ENCODE results near the gene ADAMTS6. TPM values are rescaled to one million over a fixed set of nuclear protein-coding genes. Genes with fewer than 3 reads are reported as not detected.

The ADAMTS6 gene
- total RNA-seq, 1 experiment from 2014 or later = 0.23 TPM

DNA sequence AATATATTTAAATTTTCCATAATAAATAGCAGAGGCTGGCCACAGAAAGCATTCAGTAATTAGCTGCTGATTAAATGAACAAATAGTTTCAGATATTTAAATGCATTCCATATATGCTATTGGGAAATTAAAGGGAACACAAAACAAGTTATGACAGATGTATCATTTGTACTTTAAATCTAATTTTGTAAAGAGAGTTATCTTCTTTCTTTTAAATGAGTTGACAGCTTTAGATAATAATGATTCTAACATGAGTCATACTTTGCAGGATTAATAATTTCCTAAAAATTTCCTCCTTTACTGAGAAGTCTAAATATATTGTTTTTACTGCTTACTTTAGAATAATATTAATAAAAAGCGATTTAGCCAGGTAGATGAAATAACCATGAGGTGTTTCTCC is 320.1 kb downstream of the ADAMTS6 start:
- Histone ChIP-seq H3K36me3 (ENCODE audit: control insufficient read depth, insufficient read depth, low read length) (no peaks in the 10 kb centered on the region), H3K4me3 (ENCODE audit: low read depth, low read length) (no peak overlapping the region), H3K9me3 (no peaks in the 10 kb centered on the region), H3K27me3 (replicated peaks; ENCODE audit: control insufficient read depth, insufficient read depth, low read length) (no peaks in the 10 kb centered on the region), H3K4me1 (0 out of 2 replicates have a peak, but pooled peaks cover 7% of the 10 kb centered on the region)
- Mint-ChIP-seq H3K36me3 (ENCODE audit: insufficient read depth, unreplicated experiment) (no peaks in the 10 kb centered on the region), H3K27ac (ENCODE audit: unreplicated experiment) (no peak overlapping the region), H3K27me3 (ENCODE audit: insufficient read depth, unreplicated experiment) (peaks cover 2% of the 10 kb centered on the region), H3K4me3 (ENCODE audit: unreplicated experiment) (no peak overlapping the region), H3K9me3 (ENCODE audit: unreplicated experiment) (no peaks in the 10 kb centered on the region), H3K4me1 (ENCODE audit: low read depth, unreplicated experiment) (peaks cover 22% of the 10 kb centered on the region)
- TF ChIP-seq, protein P1, sequence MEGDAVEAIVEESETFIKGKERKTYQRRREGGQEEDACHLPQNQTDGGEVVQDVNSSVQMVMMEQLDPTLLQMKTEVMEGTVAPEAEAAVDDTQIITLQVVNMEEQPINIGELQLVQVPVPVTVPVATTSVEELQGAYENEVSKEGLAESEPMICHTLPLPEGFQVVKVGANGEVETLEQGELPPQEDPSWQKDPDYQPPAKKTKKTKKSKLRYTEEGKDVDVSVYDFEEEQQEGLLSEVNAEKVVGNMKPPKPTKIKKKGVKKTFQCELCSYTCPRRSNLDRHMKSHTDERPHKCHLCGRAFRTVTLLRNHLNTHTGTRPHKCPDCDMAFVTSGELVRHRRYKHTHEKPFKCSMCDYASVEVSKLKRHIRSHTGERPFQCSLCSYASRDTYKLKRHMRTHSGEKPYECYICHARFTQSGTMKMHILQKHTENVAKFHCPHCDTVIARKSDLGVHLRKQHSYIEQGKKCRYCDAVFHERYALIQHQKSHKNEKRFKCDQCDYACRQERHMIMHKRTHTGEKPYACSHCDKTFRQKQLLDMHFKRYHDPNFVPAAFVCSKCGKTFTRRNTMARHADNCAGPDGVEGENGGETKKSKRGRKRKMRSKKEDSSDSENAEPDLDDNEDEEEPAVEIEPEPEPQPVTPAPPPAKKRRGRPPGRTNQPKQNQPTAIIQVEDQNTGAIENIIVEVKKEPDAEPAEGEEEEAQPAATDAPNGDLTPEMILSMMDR (IDR thresholded peaks at IDR 0.05; ENCODE audit: insufficient read depth in 1 of 2, low read depth in 1 of 2, low read length in 1 of 2, severe bottlenecking in 1 of 2, unreplicated experiment in 1 of 2) = no peak
- ChIA-PET POLR2A (no interaction called here), CTCF (no interaction called here)
- no TSS peak for BruUV-seq (replicated peaks)
- intact Hi-C loops (cut with micrococcal nuclease; ENCODE audit: unreplicated experiment) = no loop called here
- DNase-seq = no peak

DNA sequence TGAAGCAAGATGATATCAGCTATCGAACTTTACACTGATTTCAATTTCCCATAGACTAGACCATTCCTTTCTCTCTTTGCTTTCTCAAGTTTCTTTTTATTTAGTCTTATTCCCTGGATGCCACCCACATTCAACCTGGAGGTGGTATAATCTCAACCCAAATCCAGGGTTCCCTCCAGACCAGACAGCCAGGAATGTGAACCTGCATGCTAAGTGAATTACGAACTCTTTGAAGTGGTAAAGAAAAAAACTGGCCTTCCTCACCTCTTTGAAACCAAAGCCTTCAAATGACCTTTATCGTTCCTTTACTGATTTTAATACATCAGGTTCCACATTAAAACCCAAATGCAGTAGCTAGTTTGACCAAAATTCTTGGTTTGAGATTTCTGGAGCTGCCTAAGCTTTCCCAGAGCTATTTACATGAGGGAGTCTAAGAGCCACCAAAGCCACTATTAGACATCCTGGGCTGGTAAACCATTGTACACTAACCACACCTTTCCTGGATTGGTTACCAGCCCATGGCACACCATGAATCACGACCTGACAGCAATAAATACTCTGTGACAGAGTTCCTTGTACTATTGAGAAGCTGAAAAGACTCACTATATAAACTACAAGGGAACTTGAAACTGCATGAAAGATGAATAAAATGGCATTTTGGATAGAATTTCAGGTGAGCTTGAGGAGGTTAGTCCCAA is 323.7 kb downstream of the ADAMTS6 start:
- Histone ChIP-seq H3K36me3 (ENCODE audit: control insufficient read depth, insufficient read depth, low read length) (no peaks in the 10 kb centered on the region), H3K9me3 (no peaks in the 10 kb centered on the region), H3K27me3 (replicated peaks; ENCODE audit: control insufficient read depth, insufficient read depth, low read length) (no peaks in the 10 kb centered on the region), H3K4me3 (ENCODE audit: low read depth, low read length) (no peak overlapping the region), H3K4me1 (0 out of 2 replicates have a peak, but pooled peaks cover 7% of the 10 kb centered on the region)
- TF ChIP-seq, protein P1 (IDR thresholded peaks at IDR 0.05; ENCODE audit: insufficient read depth in 1 of 2, low read depth in 1 of 2, low read length in 1 of 2, severe bottlenecking in 1 of 2, unreplicated experiment in 1 of 2) = no peak
- Mint-ChIP-seq H3K4me1 (ENCODE audit: low read depth, unreplicated experiment) (peaks cover 22% of the 10 kb centered on the region), H3K4me3 (ENCODE audit: unreplicated experiment) (no peak overlapping the region), H3K36me3 (ENCODE audit: insufficient read depth, unreplicated experiment) (no peaks in the 10 kb centered on the region), H3K27ac (ENCODE audit: unreplicated experiment) (no peak overlapping the region), H3K27me3 (ENCODE audit: insufficient read depth, unreplicated experiment) (peaks cover 2% of the 10 kb centered on the region), H3K9me3 (ENCODE audit: unreplicated experiment) (no peaks in the 10 kb centered on the region)
- no TSS peak for BruUV-seq (replicated peaks)
- no peak for DNase-seq
- POLR2A ChIA-PET = no interaction called here
- CTCF ChIA-PET = no interaction called here
- intact Hi-C loops (cut with micrococcal nuclease; ENCODE audit: unreplicated experiment) = no loop called here

DNA sequence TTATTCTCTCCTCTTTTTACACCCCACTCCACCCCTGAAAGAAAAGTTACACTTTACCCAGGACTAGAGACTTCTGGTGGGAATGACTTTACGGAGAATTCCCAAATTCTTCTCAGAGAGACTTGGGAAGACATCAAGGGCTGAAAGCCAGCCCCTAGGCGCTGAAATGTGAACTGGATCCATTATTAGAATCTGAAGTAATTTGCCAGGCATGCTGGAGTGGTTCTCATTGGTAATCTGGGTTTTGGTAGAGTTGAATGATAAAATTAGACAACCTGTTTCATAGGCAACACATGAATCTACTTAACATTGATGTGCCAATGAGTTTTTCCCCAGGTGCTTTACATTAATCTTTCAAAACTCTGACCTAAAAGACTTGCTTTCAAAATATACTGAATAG is 324.8 kb downstream of the ADAMTS6 start:
- no peak overlapping the region for H3K4me3 Mint-ChIP-seq (ENCODE audit: unreplicated experiment)
- no peak overlapping the region for H3K4me3 ChIP-seq (ENCODE audit: low read depth, low read length)
- DNase-seq = no peak
- BruUV-seq (replicated peaks) = no TSS peak
- no peak overlapping the region for H3K27ac Mint-ChIP-seq (ENCODE audit: unreplicated experiment)
- H3K4me1 ChIP-seq = peaks cover 12% of the 10 kb centered on the region; the same call in 1 of the 2 replicates
- TF ChIP-seq, protein P1 (IDR thresholded peaks at IDR 0.05; ENCODE audit: insufficient read depth in 1 of 2, low read depth in 1 of 2, low read length in 1 of 2, severe bottlenecking in 1 of 2, unreplicated experiment in 1 of 2) = no peak
- H3K36me3 Mint-ChIP-seq (ENCODE audit: insufficient read depth, unreplicated experiment) = no peaks in the 10 kb centered on the region
- no peaks in the 10 kb centered on the region for H3K27me3 ChIP-seq (replicated peaks; ENCODE audit: control insufficient read depth, insufficient read depth, low read length)
- peaks cover 2% of the 10 kb centered on the region for H3K27me3 Mint-ChIP-seq (ENCODE audit: insufficient read depth, unreplicated experiment)
- H3K9me3 Mint-ChIP-seq (ENCODE audit: unreplicated experiment) = no peaks in the 10 kb centered on the region
- H3K9me3 ChIP-seq = no peaks in the 10 kb centered on the region
- CTCF ChIA-PET = no interaction called here
- H3K4me1 Mint-ChIP-seq (ENCODE audit: low read depth, unreplicated experiment) = peaks cover 22% of the 10 kb centered on the region
- no peaks in the 10 kb centered on the region for H3K36me3 ChIP-seq (ENCODE audit: control insufficient read depth, insufficient read depth, low read length)
- POLR2A ChIA-PET = no interaction called here
- intact Hi-C loops (cut with micrococcal nuclease; ENCODE audit: unreplicated experiment) = no loop called here
